Gastrocnemius medialis (tissue), 4 donors: ENCODE results near the gene PEDS1. TPM values are rescaled to one million over a fixed set of nuclear protein-coding genes. Genes with fewer than 3 reads are reported as not detected.

Source experiments
- ATAC-seq, 2 donors: fragments of 150-250 bp; one replicate each; pipeline ENCODE4 v1.9.1; 2016
- DNase-seq, 2 donors: peaks; one replicate each; pipeline ENCODE4 v3.0.0-alpha.2; 2019
- H3K27ac ChIP-seq, 4 donors: fragments of 200-600 bp; sonication (generic); 1 replicate in 1 of 4; 2 replicates in 3 of 4; pipeline ENCODE4 v1.5.1; 2016 to 2018; ENCODE audit warnings: mild to moderate bottlenecking in 2 of 4, moderate library complexity in 1 of 4
- H3K27me3 ChIP-seq, 3 donors: fragments of 200-600 bp; sonication (generic) in 2 of 3; 1 replicate in 1 of 3; 2 replicates in 2 of 3; pipeline versions ENCODE4 v1.5.1 to v1.6.0; 2016 to 2019; ENCODE audit warnings: mild to moderate bottlenecking in 1 of 3, moderate library complexity in 1 of 3
- H3K36me3 ChIP-seq, 2 donors: fragments of 200-600 bp; sonication (generic) in 1 of 2; one replicate each; pipeline ENCODE4 v1.5.1; 2017 to 2018
- H3K4me1 ChIP-seq, 2 donors: fragments of 200-600 bp; sonication (generic) in 1 of 2; one replicate each; pipeline ENCODE4 v1.5.1; 2016 to 2017; ENCODE audit warnings: mild to moderate bottlenecking in 2 of 2
- H3K4me3 ChIP-seq, 4 donors: fragments of 200-600 bp; sonication (generic) in 3 of 4; 1 replicate in 1 of 4; 2 replicates in 3 of 4; pipeline ENCODE4 v1.5.1; 2016 to 2019; ENCODE audit warnings: mild to moderate bottlenecking in 2 of 4
- H3K9me3 ChIP-seq, 3 donors: fragments of 200-600 bp; sonication (generic) in 2 of 3; 1 replicate in 1 of 3; 2 replicates in 2 of 3; pipeline ENCODE4 v1.5.1; 2016 to 2019
- POLR2A ChIP-seq, 2 donors: fragments of 450-650 bp; IDR thresholded peaks; one replicate each; pipeline ENCODE4 v1.6.1; 2017; ENCODE audit warnings: antibody characterized with exemption in 2 of 2, mild to moderate bottlenecking in 2 of 2, moderate library complexity in 2 of 2
- in situ Hi-C, 4 donors: fragments of 200-750 bp; cut with MboI; loops; one replicate each; pipeline versions ENCODE4 v1.15.0 to v1.8.0; 2017; ENCODE audit warnings: low sequenced_read_pairs in 4 of 4
- intact Hi-C: fragments of 100-400 bp; cut with DNase I; formaldehyde crosslinking; loops from one replicate; pipeline ENCODE4 v1.15.1; 2023; ENCODE audit warnings: low total_unique reads
- total RNA-seq, 4 donors: library from RNA; depleted of rRNA; stranded (reverse); fragments of >200 nt; gene quantifications; one replicate each; pipeline versions ENCODE4 v1.1.0 to v1.2.3, GENCODE V29; 2016
- TF ChIP-seq, protein P1 (sequence below), 5 experiments: fragments of 450-650 bp in 3 of 5; fragments of 200-600 bp in 2 of 5; sonication (generic) in 2 of 5; IDR thresholded peaks in 4 of 5; conservative IDR thresholded peaks in 1 of 5; 1 replicate in 4 of 5; 2 replicates in 1 of 5; pipeline ENCODE4 v1.5.1; 2016 to 2019; ENCODE audit warnings: antibody characterized with exemption in 5 of 5, mild to moderate bottlenecking in 3 of 5, moderate library complexity in 3 of 5

PEDS1 gene
- total RNA-seq, 4 donors from 2014 or later, result 33.2 to 77.9 (median 38.2) TPM

DNA sequence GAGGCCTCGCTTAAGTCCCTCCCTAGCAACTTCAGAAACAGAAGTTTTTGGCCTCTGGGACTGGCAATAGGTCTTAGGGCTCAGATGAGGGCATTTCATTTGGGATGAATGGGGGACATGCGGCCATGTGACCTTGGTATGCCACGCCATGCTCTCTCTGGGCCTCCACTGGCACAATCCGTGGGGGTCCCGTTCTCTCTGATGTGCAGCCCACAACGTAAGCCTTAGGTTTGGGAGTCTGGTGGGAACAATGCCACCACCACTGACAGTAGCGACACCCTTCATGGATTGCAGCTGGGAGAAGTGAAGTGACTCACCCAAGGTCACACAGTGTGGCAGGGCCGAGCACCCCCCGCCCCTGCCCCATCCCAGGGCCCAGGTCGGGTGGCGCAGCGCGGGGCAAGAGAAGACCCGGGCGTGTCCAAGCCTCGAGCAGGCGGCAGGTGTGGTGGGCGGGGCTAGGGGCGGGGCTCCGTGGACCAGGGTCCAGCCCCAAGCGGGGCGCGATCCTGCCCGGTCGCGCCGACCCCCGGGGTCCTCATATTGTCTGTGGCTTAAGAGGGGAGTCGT is 36.2 kb upstream of the PEDS1 start:
- Histone ChIP-seq H3K4me1 (peaks cover 5 to 19% of the 10 kb centered on the region in 2 donors), H3K4me3 (peak overlapping the region; percentile 86 to 96 (median 90)), H3K27me3 (no peaks in the 10 kb centered on the region), H3K27ac (peak overlapping the region; percentile 91 to 100 (median 97)), H3K36me3 (peaks cover 0 to 16% of the 10 kb centered on the region in 2 donors), H3K9me3 (no peaks in the 10 kb centered on the region)
- TF ChIP-seq, protein P1, sequence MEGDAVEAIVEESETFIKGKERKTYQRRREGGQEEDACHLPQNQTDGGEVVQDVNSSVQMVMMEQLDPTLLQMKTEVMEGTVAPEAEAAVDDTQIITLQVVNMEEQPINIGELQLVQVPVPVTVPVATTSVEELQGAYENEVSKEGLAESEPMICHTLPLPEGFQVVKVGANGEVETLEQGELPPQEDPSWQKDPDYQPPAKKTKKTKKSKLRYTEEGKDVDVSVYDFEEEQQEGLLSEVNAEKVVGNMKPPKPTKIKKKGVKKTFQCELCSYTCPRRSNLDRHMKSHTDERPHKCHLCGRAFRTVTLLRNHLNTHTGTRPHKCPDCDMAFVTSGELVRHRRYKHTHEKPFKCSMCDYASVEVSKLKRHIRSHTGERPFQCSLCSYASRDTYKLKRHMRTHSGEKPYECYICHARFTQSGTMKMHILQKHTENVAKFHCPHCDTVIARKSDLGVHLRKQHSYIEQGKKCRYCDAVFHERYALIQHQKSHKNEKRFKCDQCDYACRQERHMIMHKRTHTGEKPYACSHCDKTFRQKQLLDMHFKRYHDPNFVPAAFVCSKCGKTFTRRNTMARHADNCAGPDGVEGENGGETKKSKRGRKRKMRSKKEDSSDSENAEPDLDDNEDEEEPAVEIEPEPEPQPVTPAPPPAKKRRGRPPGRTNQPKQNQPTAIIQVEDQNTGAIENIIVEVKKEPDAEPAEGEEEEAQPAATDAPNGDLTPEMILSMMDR (IDR thresholded peaks at IDR 0.05 in 4 of 5, conservative IDR thresholded peaks at IDR 0.05 in 1 of 5), result no peak
- TF ChIP-seq POLR2A (IDR thresholded peaks at IDR 0.05), result no peak
- intact Hi-C loops (loop anchor here (1.0 to 5.0 kb wide), 4 partner anchors 89 to 558 kb away; no protein-coding TSS in a partner anchor), in situ Hi-C loops (loop anchor here (5.0 to 25.0 kb wide), 6 partner anchors 85 to 573 kb away; no protein-coding TSS in a partner anchor)
- ATAC-seq (no peak), DNase-seq (peak in 1 of 2 donors; percentile 62)

DNA sequence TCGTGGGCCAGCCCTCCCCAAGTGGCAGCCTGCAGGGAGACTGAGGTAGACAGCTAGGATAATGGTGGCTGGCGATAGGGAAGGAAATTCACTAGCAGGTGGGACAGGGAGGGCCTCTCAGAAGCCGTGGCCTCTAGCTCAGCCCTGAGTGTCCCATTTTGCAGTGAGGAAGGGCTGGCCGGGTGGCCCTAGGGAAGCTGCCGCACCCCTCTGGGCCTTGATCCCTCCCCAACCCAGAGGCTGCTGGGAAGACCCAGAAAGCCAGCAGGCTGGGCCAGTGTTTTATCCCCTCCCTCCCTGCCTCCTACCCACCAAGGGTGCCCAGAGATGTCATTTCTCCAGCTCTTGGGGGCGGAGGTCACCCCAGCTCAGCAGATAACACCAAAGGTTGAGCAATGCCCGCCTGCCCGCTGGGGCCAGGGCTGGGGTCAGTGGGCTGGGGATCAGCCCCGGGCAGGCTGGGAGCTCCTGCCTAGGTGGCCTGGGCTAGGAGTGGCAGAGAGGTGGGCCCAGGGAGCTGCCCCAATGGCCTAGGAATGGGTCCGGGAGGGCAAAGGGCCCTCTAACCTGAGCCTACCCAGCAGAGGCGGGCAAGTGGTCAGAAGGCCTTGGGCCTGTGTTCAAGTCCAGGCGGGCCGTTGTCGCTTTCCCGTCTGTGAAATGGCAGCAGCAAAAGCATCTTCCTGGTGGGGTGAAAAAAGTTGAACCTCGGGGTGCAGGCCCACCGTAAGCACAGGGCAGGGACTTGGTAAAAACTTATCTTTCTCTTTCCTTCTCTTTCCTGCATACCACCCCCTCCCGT is 35.6 kb upstream of the PEDS1 start:
- peaks cover 5 to 15% of the 10 kb centered on the region in 2 donors for H3K4me1 ChIP-seq
- H3K27ac ChIP-seq, result peak overlapping the region; percentile 91 to 100 (median 97)
- H3K36me3 ChIP-seq, result peaks cover 0 to 16% of the 10 kb centered on the region in 2 donors
- H3K9me3 ChIP-seq, result no peaks in the 10 kb centered on the region
- DNase-seq, result peak in 1 of 2 donors; percentile 29
- intact Hi-C loops (loop anchor here (5.0 kb wide), 1 partner anchor 558 kb away; no protein-coding TSS in a partner anchor), in situ Hi-C loops (loop anchor here (5.0 to 25.0 kb wide), 4 partner anchors 273 to 573 kb away; no protein-coding TSS in a partner anchor)
- no peaks in the 10 kb centered on the region for H3K27me3 ChIP-seq
- no peak for TF ChIP-seq POLR2A (IDR thresholded peaks at IDR 0.05)
- TF ChIP-seq, protein P1 (IDR thresholded peaks at IDR 0.05 in 4 of 5, conservative IDR thresholded peaks at IDR 0.05 in 1 of 5), result no peak
- ATAC-seq, result no peak
- H3K4me3 ChIP-seq, result no peak overlapping the region

DNA sequence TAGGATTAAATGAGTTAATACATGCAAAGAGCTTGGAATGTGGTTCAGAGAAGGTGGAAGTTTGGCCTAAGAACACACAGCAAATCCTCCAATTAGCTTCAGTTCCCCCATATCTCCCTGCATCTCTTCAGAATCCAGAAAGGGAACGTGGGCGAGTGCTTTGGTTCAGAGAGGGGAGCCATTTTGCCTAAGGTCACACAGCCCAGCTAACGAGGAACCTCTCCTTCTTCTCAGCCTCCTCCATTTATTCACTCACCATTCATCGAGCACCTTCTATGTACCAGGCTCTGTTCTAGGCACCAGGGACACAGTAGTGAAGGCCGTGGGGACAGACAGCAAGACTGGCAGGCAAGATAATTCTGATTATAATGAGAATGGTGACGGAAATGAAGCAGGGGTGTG is 34.8 kb upstream of the PEDS1 start:
- Histone ChIP-seq H3K4me3 (no peak overlapping the region), H3K4me1 (peaks cover 5 to 15% of the 10 kb centered on the region in 2 donors), H3K9me3 (no peaks in the 10 kb centered on the region), H3K36me3 (peaks cover 0 to 10% of the 10 kb centered on the region in 2 donors), H3K27ac (peak overlapping the region; percentile 91 to 100 (median 97)), H3K27me3 (no peaks in the 10 kb centered on the region)
- no peak for TF ChIP-seq POLR2A (IDR thresholded peaks at IDR 0.05)
- TF ChIP-seq, protein P1 (IDR thresholded peaks at IDR 0.05 in 4 of 5, conservative IDR thresholded peaks at IDR 0.05 in 1 of 5), result no peak
- ATAC-seq, result no peak
- DNase-seq, result no peak
- in situ Hi-C loops (loop anchor here (5.0 to 25.0 kb wide), 4 partner anchors 274 to 574 kb away; no protein-coding TSS in a partner anchor), intact Hi-C loops (loop anchor here (5.0 kb wide), 1 partner anchor 559 kb away; no protein-coding TSS in a partner anchor)

DNA sequence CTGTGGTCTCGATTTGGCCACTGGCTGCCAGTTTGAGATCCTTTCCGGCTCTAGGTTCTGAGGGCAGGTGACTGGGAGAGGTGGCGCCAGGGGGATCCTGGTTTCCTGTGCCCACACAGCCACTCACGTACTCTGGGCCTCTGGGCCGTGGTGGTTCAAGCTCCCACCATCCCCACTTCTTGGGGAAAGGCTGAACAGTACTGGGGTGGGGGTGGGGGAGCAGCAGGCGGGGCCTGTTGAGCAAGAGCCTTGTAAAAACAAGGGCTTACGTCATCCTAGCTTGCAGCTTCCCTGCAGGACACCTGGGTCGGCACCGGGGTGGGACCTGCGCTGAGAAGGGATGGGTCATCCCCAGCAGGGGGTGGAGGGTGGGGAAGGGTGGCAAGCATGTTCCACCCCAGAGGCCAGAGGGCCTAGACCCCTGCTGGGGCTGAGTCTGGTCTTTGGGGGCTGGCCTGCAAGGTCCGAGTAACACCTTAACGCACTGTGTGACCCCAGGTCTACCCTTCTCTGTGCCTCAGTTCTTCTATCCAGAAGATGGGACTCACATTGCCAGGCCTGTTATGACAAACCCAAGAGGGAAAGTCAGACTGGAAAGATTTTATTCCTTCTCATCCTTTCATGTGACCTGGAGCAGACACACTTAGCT is 34.0 kb upstream of the PEDS1 start:
- no peaks in the 10 kb centered on the region for H3K27me3 ChIP-seq
- TF ChIP-seq, protein P1 (IDR thresholded peaks at IDR 0.05 in 4 of 5, conservative IDR thresholded peaks at IDR 0.05 in 1 of 5), result no peak
- TF ChIP-seq POLR2A (IDR thresholded peaks at IDR 0.05), result peak in 1 of 2 donors; percentile 27
- in situ Hi-C loops, result loop anchor here (5.0 to 25.0 kb wide), 4 partner anchors 275 to 575 kb away; no protein-coding TSS in a partner anchor
- intact Hi-C loops, result loop anchor here (5.0 kb wide), 1 partner anchor 560 kb away; no protein-coding TSS in a partner anchor
- ATAC-seq, result no peak
- peaks cover 5 to 15% of the 10 kb centered on the region in 2 donors for H3K4me1 ChIP-seq
- peak overlapping the region; percentile 91 to 100 (median 97) for H3K27ac ChIP-seq
- H3K4me3 ChIP-seq, result no peak overlapping the region
- DNase-seq, result peak in 1 of 2 donors; percentile 63
- peaks cover 0 to 2% of the 10 kb centered on the region in 2 donors for H3K36me3 ChIP-seq
- no peaks in the 10 kb centered on the region for H3K9me3 ChIP-seq
